Parathyroid adenoma (tissue), 2 donors: ENCODE data around the gene VENTX.
"Not testable (repeated sequence)": the region's sequence is repeated elsewhere in the genome, so short reads cannot be mapped to it uniquely, and the experiment has no call there.

ENCODE experiments used
- H2AFZ ChIP-seq: fragments of 300-600 bp; sonication (generic); one replicate; pipeline ENCODE4 v1.7.0; 2017; ENCODE audit warnings: antibody characterized with exemption, mild to moderate bottlenecking
- H3K27ac ChIP-seq: fragments of 300-600 bp; sonication (generic); one replicate; pipeline ENCODE4 v1.7.0; 2017
- H3K27me3 ChIP-seq: fragments of 300-600 bp; sonication (generic); one replicate; pipeline ENCODE4 v1.7.0; 2017; ENCODE audit warnings: low read length; ENCODE audit not compliant: control insufficient read depth, insufficient read depth
- H3K36me3 ChIP-seq: fragments of 300-600 bp; sonication (generic); one replicate; pipeline ENCODE4 v1.7.0; 2017; ENCODE audit warnings: low read length; ENCODE audit not compliant: control insufficient read depth, insufficient read depth
- H3K4me1 ChIP-seq: fragments of 300-600 bp; sonication (generic); one replicate; pipeline ENCODE4 v1.7.0; 2017; ENCODE audit warnings: control low read depth
- H3K4me2 ChIP-seq: fragments of 300-600 bp; sonication (generic); one replicate; pipeline ENCODE4 v1.7.0; 2017; ENCODE audit warnings: low read length
- H3K4me3 ChIP-seq: fragments of 300-600 bp; sonication (generic); one replicate; pipeline ENCODE4 v1.7.0; 2017; ENCODE audit warnings: low read depth, low read length
- H3K79me2 ChIP-seq: fragments of 300-600 bp; sonication (generic); one replicate; pipeline ENCODE4 v1.7.0; 2017; ENCODE audit warnings: control low read depth
- H3K9ac ChIP-seq: fragments of 300-600 bp; sonication (generic); one replicate; pipeline ENCODE4 v1.7.0; 2017; ENCODE audit warnings: mild to moderate bottlenecking
- H3K9me3 ChIP-seq: fragments of 300-600 bp; sonication (generic); one replicate; pipeline ENCODE4 v1.7.0; 2017; ENCODE audit warnings: low read length; ENCODE audit not compliant: control insufficient read depth
- TF ChIP-seq, protein P1 (sequence below): fragments of 300-600 bp; sonication (generic); IDR thresholded peaks from one replicate; pipeline ENCODE4 v1.7.0; 2017; ENCODE audit warnings: antibody characterized with exemption, mild to moderate bottlenecking
- donor health status: primary hyperparathyroidism.

Gene VENTX

DNA sequence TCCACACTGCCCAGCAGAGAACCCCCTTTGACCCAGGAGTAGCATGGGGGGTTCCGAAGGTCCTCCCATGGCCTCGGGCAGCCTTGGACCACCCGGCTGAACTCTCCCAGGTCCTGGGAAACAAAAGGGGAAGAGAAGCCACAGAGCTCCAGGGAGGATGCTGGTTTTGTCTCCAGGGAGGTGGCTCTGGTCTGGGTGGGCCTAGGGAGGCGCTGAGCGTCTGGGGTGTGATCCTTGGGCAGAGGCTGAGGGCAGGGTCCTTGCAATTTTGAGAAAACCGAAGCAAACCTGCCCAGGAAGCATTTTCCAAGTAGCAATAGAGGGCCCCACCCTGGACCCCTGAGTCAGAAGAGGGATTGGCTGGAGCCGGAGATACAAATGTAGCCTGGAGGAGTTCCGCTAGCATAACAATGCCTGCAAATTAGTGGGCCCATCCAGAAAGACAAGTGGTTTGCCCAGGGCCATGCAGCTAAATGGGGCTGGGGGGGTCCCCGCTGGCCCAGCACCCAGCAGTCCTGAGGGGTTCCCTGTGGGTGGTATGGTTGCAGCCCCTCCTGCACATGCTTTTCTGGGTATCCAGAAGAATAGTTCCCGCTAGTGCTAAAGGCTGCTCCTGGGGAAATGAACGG, 5.6 kb upstream of the VENTX start:
- no peaks in the 10 kb centered on the region for H3K4me1 ChIP-seq
- TF ChIP-seq, protein P1, sequence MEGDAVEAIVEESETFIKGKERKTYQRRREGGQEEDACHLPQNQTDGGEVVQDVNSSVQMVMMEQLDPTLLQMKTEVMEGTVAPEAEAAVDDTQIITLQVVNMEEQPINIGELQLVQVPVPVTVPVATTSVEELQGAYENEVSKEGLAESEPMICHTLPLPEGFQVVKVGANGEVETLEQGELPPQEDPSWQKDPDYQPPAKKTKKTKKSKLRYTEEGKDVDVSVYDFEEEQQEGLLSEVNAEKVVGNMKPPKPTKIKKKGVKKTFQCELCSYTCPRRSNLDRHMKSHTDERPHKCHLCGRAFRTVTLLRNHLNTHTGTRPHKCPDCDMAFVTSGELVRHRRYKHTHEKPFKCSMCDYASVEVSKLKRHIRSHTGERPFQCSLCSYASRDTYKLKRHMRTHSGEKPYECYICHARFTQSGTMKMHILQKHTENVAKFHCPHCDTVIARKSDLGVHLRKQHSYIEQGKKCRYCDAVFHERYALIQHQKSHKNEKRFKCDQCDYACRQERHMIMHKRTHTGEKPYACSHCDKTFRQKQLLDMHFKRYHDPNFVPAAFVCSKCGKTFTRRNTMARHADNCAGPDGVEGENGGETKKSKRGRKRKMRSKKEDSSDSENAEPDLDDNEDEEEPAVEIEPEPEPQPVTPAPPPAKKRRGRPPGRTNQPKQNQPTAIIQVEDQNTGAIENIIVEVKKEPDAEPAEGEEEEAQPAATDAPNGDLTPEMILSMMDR, result no peak
- no peaks in the 10 kb centered on the region for H3K9me3 ChIP-seq
- H3K36me3 ChIP-seq, result no peaks in the 10 kb centered on the region
- no peak overlapping the region for H3K4me3 ChIP-seq
- H3K27me3 ChIP-seq, result no peaks in the 10 kb centered on the region
- H3K79me2 ChIP-seq, result no peaks in the 10 kb centered on the region
- no peak overlapping the region for H3K9ac ChIP-seq
- H3K4me2 ChIP-seq, result no peak overlapping the region
- H2AFZ ChIP-seq, result no peak overlapping the region
- H3K27ac ChIP-seq, result no peak overlapping the region

DNA sequence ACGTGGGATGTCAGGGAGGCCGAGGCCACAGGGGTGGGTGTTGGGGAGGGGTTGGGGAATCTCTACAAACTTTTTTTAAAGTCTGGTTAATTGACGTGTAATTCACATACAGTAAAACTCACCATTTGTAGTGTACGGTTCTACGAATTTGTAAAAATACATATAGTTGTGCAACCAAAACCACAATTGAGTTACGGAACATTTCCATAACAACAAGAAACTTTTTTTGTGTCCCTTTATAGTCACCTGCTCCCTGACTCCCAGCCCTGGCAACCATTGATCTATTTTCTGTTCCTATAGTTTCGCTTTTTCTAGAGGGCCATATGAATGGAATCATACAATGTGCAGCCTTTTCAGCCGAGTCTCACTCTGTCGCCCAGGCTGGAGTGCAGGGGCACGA, 2.9 kb upstream of the VENTX start:
- not testable (repeated sequence) for H3K9me3 ChIP-seq, H3K27me3 ChIP-seq, H3K4me1 ChIP-seq, H3K4me3 ChIP-seq, H3K9ac ChIP-seq, H3K79me2 ChIP-seq, H3K4me2 ChIP-seq, H3K36me3 ChIP-seq, H3K27ac ChIP-seq, H2AFZ ChIP-seq

DNA sequence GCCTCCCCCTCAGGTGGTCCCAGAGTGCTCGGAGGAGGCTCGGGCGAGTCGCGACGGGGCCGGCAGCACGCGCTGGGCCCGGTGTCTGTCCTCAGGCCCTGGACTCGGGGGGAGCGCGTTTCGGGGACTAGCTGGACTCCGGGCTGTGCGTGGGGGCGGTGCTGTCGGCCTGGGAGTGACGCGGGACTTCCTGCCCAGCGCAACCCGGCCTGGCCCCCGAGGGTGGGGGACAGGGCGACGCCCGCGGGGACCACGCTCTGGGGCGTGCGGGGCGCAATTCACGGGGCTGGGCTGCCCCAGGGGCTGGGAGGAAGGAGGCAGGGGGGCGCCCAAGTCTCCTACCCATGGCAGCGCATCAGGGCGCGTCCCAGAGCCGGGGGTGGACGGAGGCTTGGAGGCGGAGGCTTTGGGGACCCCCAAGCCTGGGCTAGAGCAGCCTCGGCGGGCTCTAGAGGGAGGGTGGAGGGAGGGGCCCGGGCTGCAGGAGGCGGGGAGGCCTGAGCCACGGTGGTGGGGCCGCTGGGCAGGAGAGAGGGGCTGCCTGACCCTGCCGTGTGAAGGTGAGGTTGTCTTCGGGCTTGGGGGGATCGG, 2.3 kb upstream of the VENTX start:
- Histone ChIP-seq H3K79me2 (no peaks in the 10 kb centered on the region), H3K27me3 (no peaks in the 10 kb centered on the region), H3K4me2 (no peak overlapping the region), H3K9me3 (no peaks in the 10 kb centered on the region), H3K9ac (no peak overlapping the region), H3K27ac (no peak overlapping the region), H3K4me1 (no peaks in the 10 kb centered on the region), H2AFZ (no peak overlapping the region), H3K4me3 (no peak overlapping the region), H3K36me3 (no peaks in the 10 kb centered on the region)
- TF ChIP-seq, protein P1, result no peak

DNA sequence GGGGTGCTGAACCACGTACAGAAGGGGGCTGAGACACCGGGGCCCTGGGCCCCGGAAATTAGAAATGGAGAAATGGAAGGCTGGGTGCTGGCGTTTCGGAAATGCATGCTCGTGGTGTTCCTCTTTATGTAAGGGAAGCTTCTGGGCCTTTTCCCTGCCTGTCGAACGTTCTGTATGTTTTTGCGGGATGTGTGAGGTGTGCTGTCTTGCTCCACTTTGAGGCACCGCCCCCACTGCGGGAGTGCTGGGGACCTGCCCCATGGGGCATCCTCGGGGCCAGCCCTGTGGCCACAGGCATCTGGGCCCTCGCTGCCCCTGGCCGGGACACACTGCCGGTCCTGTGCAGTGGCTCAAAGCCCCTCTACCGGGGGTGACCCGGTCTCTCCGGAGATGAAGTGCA, 1.7 kb upstream of the VENTX start:
- no peak overlapping the region for H3K9ac ChIP-seq
- no peaks in the 10 kb centered on the region for H3K79me2 ChIP-seq
- no peaks in the 10 kb centered on the region for H3K4me1 ChIP-seq
- H3K4me2 ChIP-seq, result no peak overlapping the region
- H2AFZ ChIP-seq, result no peak overlapping the region
- no peaks in the 10 kb centered on the region for H3K9me3 ChIP-seq
- no peaks in the 10 kb centered on the region for H3K27me3 ChIP-seq
- H3K36me3 ChIP-seq, result no peaks in the 10 kb centered on the region
- no peak overlapping the region for H3K4me3 ChIP-seq
- H3K27ac ChIP-seq, result no peak overlapping the region
- TF ChIP-seq, protein P1, result no peak

DNA sequence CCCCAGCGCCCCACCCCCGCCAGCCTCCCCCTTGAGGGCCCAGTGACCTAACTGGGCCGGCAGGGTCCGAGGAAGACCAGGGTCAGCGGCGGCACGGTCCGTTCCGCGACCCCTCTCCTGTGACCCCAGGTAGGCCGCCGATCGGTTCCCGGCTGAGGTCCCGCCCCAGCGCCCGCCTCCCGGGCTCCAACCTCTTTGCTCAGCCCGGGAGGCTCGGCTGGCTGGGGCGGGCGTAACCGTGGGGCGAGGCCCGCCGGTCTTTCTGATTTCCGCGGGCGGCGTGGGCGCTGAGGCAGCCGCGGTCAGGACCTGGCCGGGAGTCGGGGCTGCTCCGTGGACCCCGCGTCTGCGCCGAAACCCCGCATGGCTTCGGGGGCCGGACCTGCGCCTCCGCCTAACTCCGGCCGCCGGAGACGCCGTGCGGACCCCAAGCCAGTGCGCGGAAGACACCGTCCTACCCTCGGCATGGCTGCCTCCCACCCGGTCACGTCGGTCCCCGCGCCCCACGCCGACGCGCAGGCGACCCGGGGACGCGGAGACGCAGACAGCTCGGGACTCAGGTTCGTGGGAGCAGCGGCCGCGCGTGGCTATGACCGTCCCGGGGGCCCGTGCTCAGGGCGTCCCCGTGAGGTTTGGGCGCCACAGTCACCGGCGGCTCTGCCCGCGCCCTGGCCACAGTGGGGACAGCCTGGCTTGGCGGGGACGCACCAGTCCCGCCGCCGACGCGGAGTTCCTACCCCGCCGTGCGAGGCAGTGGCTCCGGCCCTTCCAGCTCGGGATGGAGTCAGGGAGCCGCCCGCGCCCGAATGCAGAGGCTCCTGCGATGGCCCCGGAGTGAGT, 1.0 kb upstream of the VENTX start:
- TF ChIP-seq, protein P1, result no peak
- no peaks in the 10 kb centered on the region for H3K36me3 ChIP-seq
- H3K27me3 ChIP-seq, result no peaks in the 10 kb centered on the region
- no peak overlapping the region for H3K27ac ChIP-seq
- H3K79me2 ChIP-seq, result no peaks in the 10 kb centered on the region
- no peak overlapping the region for H2AFZ ChIP-seq
- H3K4me3 ChIP-seq, result peak overlapping the region; percentile 11
- H3K4me2 ChIP-seq, result peak overlapping the region; percentile 38
- no peak overlapping the region for H3K9ac ChIP-seq
- H3K4me1 ChIP-seq, result no peaks in the 10 kb centered on the region
- no peaks in the 10 kb centered on the region for H3K9me3 ChIP-seq
